PC-9 (cell line): Measurements from ENCODE around the gene MDC1. TPM values are rescaled to one million over a fixed set of nuclear protein-coding genes. Genes with fewer than 3 reads are reported as not detected.
A peak's percentile ranks its signal among the peaks of the same experiment; 100 is the strongest.
"Not testable (repeated sequence)": the region's sequence is repeated elsewhere in the genome, so short reads cannot be mapped to it uniquely, and the experiment has no call there.

Experiments used
- BruUV-seq: library from RNA; stranded (reverse); fragments of 400-500 nt; replicated peaks from 2 replicates; lab custom pipeline; 2021; lab: Mats Ljungman, UMichigan
- CTCF ChIA-PET: fragments of 300-600 bp; sonication (Branson Sonifier 250); formaldehyde crosslinking; loops from one replicate; lab custom pipeline; 2022; ENCODE audit warnings: antibody characterized with exemption; lab: Charles Lee
- POLR2A ChIA-PET: fragments of 300-600 bp; sonication (Branson Sonifier 250); formaldehyde crosslinking; loops from one replicate; lab custom pipeline; 2022; ENCODE audit warnings: antibody characterized with exemption; ENCODE audit not compliant: unreplicated experiment; lab: Charles Lee
- DNase-seq, 2 experiments: peaks; one replicate each; pipeline versions ENCODE4 v3.0.0 to v3.0.0-alpha.2; 2015 to 2022; ENCODE audit warnings: mixed read lengths in 1 of 2
- H2AFZ ChIP-seq: fragments of 200-600 bp; sonication (generic); 2 replicates; pipeline ENCODE4 v1.8.1; 2017; ENCODE audit warnings: antibody characterized with exemption
- H3F3A ChIP-seq: fragments of 200-600 bp; sonication (generic); 2 replicates; pipeline ENCODE4 v1.8.1; 2017; ENCODE audit warnings: antibody characterized with exemption, mild to moderate bottlenecking, low read depth; ENCODE audit not compliant: insufficient read depth
- H3K27ac ChIP-seq: fragments of 200-600 bp; sonication (generic); 2 replicates; pipeline ENCODE4 v1.6.1; 2016; ENCODE audit warnings: mixed run types
- H3K27me3 ChIP-seq: fragments of 200-600 bp; sonication (generic); 2 replicates; pipeline ENCODE4 v1.6.1; 2016; ENCODE audit warnings: low read depth, mixed run types; ENCODE audit not compliant: insufficient read depth
- H3K36me3 ChIP-seq: fragments of 200-600 bp; sonication (generic); 2 replicates; pipeline ENCODE4 v1.6.1; 2016; ENCODE audit warnings: low read depth, mixed run types
- H3K4me1 ChIP-seq: fragments of 200-600 bp; sonication (generic); replicated peaks from 2 replicates; pipeline ENCODE4 v1.6.1; 2016; ENCODE audit warnings: mixed run types; ENCODE audit not compliant: insufficient read depth
- H3K4me2 ChIP-seq: fragments of 200-600 bp; sonication (generic); 2 replicates; pipeline ENCODE4 v1.6.1; 2017; ENCODE audit warnings: mixed run types
- H3K4me3 ChIP-seq: fragments of 200-600 bp; sonication (generic); 2 replicates; pipeline ENCODE4 v1.6.1; 2016; ENCODE audit warnings: mixed run types
- H3K79me2 ChIP-seq: fragments of 200-600 bp; sonication (generic); 2 replicates; pipeline ENCODE4 v1.6.1; 2017; ENCODE audit warnings: low read depth, mixed run types
- H3K9me2 ChIP-seq: fragments of 200-600 bp; sonication (generic); 2 replicates; pipeline ENCODE4 v1.8.1; 2017; ENCODE audit warnings: mild to moderate bottlenecking; ENCODE audit not compliant: insufficient read depth
- H3K9me3 ChIP-seq: fragments of 200-600 bp; sonication (generic); 2 replicates; pipeline ENCODE4 v1.8.1; 2016; ENCODE audit warnings: low read depth; ENCODE audit not compliant: insufficient read depth
- H4K20me1 ChIP-seq: fragments of 200-600 bp; sonication (generic); 2 replicates; pipeline ENCODE4 v1.8.1; 2017; ENCODE audit not compliant: insufficient read depth
- CTCF ChIP-seq: fragments of 200-600 bp; sonication (generic); conservative IDR thresholded peaks from 2 replicates; pipeline ENCODE4 v1.6.1; 2017; ENCODE audit warnings: mixed run types, antibody characterized with exemption, mild to moderate bottlenecking, moderate library complexity
- EZH2 ChIP-seq: fragments of 200-600 bp; sonication (generic); IDR thresholded peaks from 2 replicates; pipeline ENCODE4 v1.8.0; 2017; ENCODE audit warnings: antibody characterized with exemption, low read depth
- intact Hi-C: fragments of 100-400 bp; cut with micrococcal nuclease; formaldehyde crosslinking; loops from one replicate; pipeline ENCODE4 v1.10.0; 2022; ENCODE audit not compliant: unreplicated experiment
- total RNA-seq: library from RNA; stranded (reverse); gene quantifications from 2 replicates; pipeline ENCODE4 v1.2.3, GENCODE V29; 2021

MDC1 gene
- total RNA-seq, 1 experiment from 2014 or later, result 81.6 TPM

- DNase-seq, result no peak
- Histone ChIP-seq H4K20me1 (peaks cover 50% of the 10 kb centered on the region), H3K9me3 (no peaks in the 10 kb centered on the region), H3K27ac (peak overlapping the region; percentile 25; the same call in 1 of the 2 replicates), H3K4me2 (no peak overlapping the region), H3K79me2 (peaks cover 47% of the 10 kb centered on the region), H3K36me3 (peaks cover 46% of the 10 kb centered on the region), H3F3A (peaks cover 89% of the 10 kb centered on the region), H3K4me3 (no peak overlapping the region), H3K27me3 (no peaks in the 10 kb centered on the region), H3K9me2 (no peaks in the 10 kb centered on the region), H3K4me1 (peaks cover 13% of the 10 kb centered on the region; the same call in 1 of the 2 replicates), H2AFZ (no peak overlapping the region)
- no TSS peak for BruUV-seq
- intact Hi-C loops, result no loop called here
- ChIA-PET CTCF (interaction anchor here (1.1 kb wide), 1 partner anchor 44 kb away, joined by 5 read pairs; no protein-coding TSS in a partner anchor), POLR2A (interaction anchor here (0.6 to 1.3 kb wide), 4 partner anchors 9 to 392 kb away, joined by 4 to 24 read pairs (median 10); no protein-coding TSS in a partner anchor)
- TF ChIP-seq EZH2 (no peak), CTCF (no peak)
Measured at GRCh38 chr6:30725713-30726505, 8.8 kb upstream of the MDC1 start.

- no peak overlapping the region for H3K27ac ChIP-seq
- ChIA-PET CTCF (interaction anchor here (0.6 kb wide), 1 partner anchor 141 kb away, joined by 3 read pairs; no protein-coding TSS in a partner anchor), POLR2A (interaction anchor here (0.6 to 1.0 kb wide), 5 partner anchors 10 to 393 kb away, joined by 3 to 15 read pairs (median 4); no protein-coding TSS in a partner anchor)
- TF ChIP-seq EZH2 (no peak), CTCF (no peak)
- H3K9me2 ChIP-seq, result no peaks in the 10 kb centered on the region
- DNase-seq, result no peak
- peaks cover 10% of the 10 kb centered on the region; the same call in 1 of the 2 replicates for H3K4me1 ChIP-seq
- no peak overlapping the region for H2AFZ ChIP-seq
- H3K27me3 ChIP-seq, result no peaks in the 10 kb centered on the region
- peaks cover 50% of the 10 kb centered on the region for H4K20me1 ChIP-seq
- peaks cover 83% of the 10 kb centered on the region for H3F3A ChIP-seq
- H3K9me3 ChIP-seq, result no peaks in the 10 kb centered on the region
- H3K36me3 ChIP-seq, result peaks cover 41% of the 10 kb centered on the region
- H3K4me3 ChIP-seq, result no peak overlapping the region
- H3K79me2 ChIP-seq, result peaks cover 50% of the 10 kb centered on the region
- BruUV-seq, result no TSS peak
- no peak overlapping the region for H3K4me2 ChIP-seq
- intact Hi-C loops, result loop anchor here (5.0 kb wide), 2 partner anchors 362 to 378 kb away; partner anchors contain the start of gene RPP21
Measured at GRCh38 chr6:30724906-30725667, 8.0 kb upstream of the MDC1 start.

GRCh38 chr6:30723843-30724741 is 7.0 kb upstream of the MDC1 start:
- not testable (repeated sequence) for H3K4me2 ChIP-seq, H3K27me3 ChIP-seq, DNase-seq, H3K9me3 ChIP-seq, H2AFZ ChIP-seq, H3K9me2 ChIP-seq, H3K27ac ChIP-seq, H3K4me3 ChIP-seq
- H3K4me1 ChIP-seq, result peaks cover 17% of the 10 kb centered on the region
- ChIA-PET POLR2A (interaction anchor here (0.6 to 0.7 kb wide), 2 partner anchors 184 to 242 kb away, joined by 3 to 4 read pairs; no protein-coding TSS in a partner anchor), CTCF (interaction anchor here (0.6 to 1.1 kb wide), 4 partner anchors 16 to 363 kb away, joined by 3 to 21 read pairs (median 3); no protein-coding TSS in a partner anchor)
- peaks cover 50% of the 10 kb centered on the region for H4K20me1 ChIP-seq
- H3K36me3 ChIP-seq, result peaks cover 31% of the 10 kb centered on the region
- peaks cover 73% of the 10 kb centered on the region for H3F3A ChIP-seq
- H3K79me2 ChIP-seq, result peaks cover 52% of the 10 kb centered on the region
- BruUV-seq, result TSS peak; percentile 17
- intact Hi-C loops, result loop anchor here (2.0 to 5.0 kb wide), 3 partner anchors 241 to 377 kb away; partner anchors contain the start of gene RPP21

GRCh38 chr6:30723159-30723842 is 6.2 kb upstream of the MDC1 start:
- not testable (repeated sequence) for H2AFZ ChIP-seq, H3K4me3 ChIP-seq, H3K27me3 ChIP-seq, H3K9me3 ChIP-seq, DNase-seq, H3K27ac ChIP-seq, H3K9me2 ChIP-seq, BruUV-seq
- Histone ChIP-seq H4K20me1 (peaks cover 50% of the 10 kb centered on the region), H3K79me2 (peaks cover 60% of the 10 kb centered on the region), H3K36me3 (peaks cover 31% of the 10 kb centered on the region), H3K4me1 (peaks cover 24% of the 10 kb centered on the region), H3F3A (peaks cover 67% of the 10 kb centered on the region), H3K4me2 (peak overlapping the region; percentile 87)
- ChIA-PET POLR2A (interaction anchor here (0.6 kb wide), 1 partner anchor 39 kb away, joined by 4 read pairs; no protein-coding TSS in a partner anchor), CTCF (interaction anchor here (0.6 to 1.1 kb wide), 3 partner anchors 44 to 364 kb away, joined by 3 to 4 read pairs (median 3); no protein-coding TSS in a partner anchor)
- intact Hi-C loops, result loop anchor here (2.0 to 5.0 kb wide), 3 partner anchors 240 to 376 kb away; partner anchors contain the start of gene RPP21
